Fibroblast of peridontal ligament (primary cell): ENCODE results near the gene IDH3A.

Experiments used
- DNase-seq: peaks from one replicate; pipeline ENCODE4 v3.0.0-alpha.2; 2010; ENCODE audit errors: extremely low read depth

The IDH3A gene

GRCh38 chr15:78149068-78149804 lies at the start of gene IDH3A:
IDH3A (plus strand) TSS chr15:78149362; CDS start chr15:78149404, 42 bp downstream.
- peak; percentile 91 for DNase-seq

GRCh38 chr15:78100886-78101285 lies 48.3 kb upstream of the IDH3A start:
- DNase-seq, result no peak

GRCh38 chr15:78101423-78102105 lies 47.6 kb upstream of the IDH3A start:
- no peak for DNase-seq

- DNase-seq, result no peak
Observed at GRCh38 chr15:78102211-78102610, 47.0 kb upstream of the IDH3A start.

GRCh38 chr15:78102741-78103140 lies 46.4 kb upstream of the IDH3A start:
- no peak for DNase-seq

GRCh38 chr15:78103406-78104118 lies 45.6 kb upstream of the IDH3A start:
- no peak for DNase-seq

- no peak for DNase-seq
Observed at GRCh38 chr15:78104119-78104479, 45.1 kb upstream of the IDH3A start.

- DNase-seq, result no peak
Observed at GRCh38 chr15:78104566-78105475, 44.3 kb upstream of the IDH3A start.

GRCh38 chr15:78105476-78106241 lies 43.5 kb upstream of the IDH3A start:
- DNase-seq, result no peak

- no peak for DNase-seq
Observed at GRCh38 chr15:78107471-78107870, 41.7 kb upstream of the IDH3A start.

- DNase-seq, result peak; percentile 85
Observed at GRCh38 chr15:78108300-78109084, 40.7 kb upstream of the IDH3A start.

GRCh38 chr15:78109156-78109555 lies 40.0 kb upstream of the IDH3A start:
- no peak for DNase-seq

- no peak for DNase-seq
Observed at GRCh38 chr15:78110096-78110495, 39.1 kb upstream of the IDH3A start.

- DNase-seq, result no peak
Observed at GRCh38 chr15:78110916-78111475, 38.2 kb upstream of the IDH3A start.

GRCh38 chr15:78111788-78112187 lies 37.4 kb upstream of the IDH3A start:
- DNase-seq, result no peak

GRCh38 chr15:78112551-78112950 lies 36.6 kb upstream of the IDH3A start:
- no peak for DNase-seq

- no peak for DNase-seq
Observed at GRCh38 chr15:78120523-78120922, 28.6 kb upstream of the IDH3A start.

- DNase-seq, result no peak
Observed at GRCh38 chr15:78125267-78125666, 23.9 kb upstream of the IDH3A start.

GRCh38 chr15:78127882-78128281 lies 21.3 kb upstream of the IDH3A start:
- DNase-seq, result no peak
